ENCODE measurements around the gene NSUN4. TPM values are rescaled to one million over a fixed set of nuclear protein-coding genes. Genes with fewer than 3 reads are reported as not detected.

Gene NSUN4
- total and polyA plus RNA-seq, 2 donors (not counting 1 experiment from before 2014, with no cell fraction given): 21.3 to 33.7 TPM

GRCh38 chr1:46344481-46344880, 3.9 kb downstream of the NSUN4 start:
- Histone ChIP-seq H4K20me1 (ENCODE audit: control insufficient read depth, insufficient read depth, low read length, poor library complexity, severe bottlenecking) (no peaks in the 10 kb centered on the region), H3K4me1 (ENCODE audit: control insufficient read depth in 2 of 2, insufficient read depth in 2 of 2, low read length in 2 of 2) (peaks cover 8 to 21% of the 10 kb centered on the region in 2 donors), H3K9me3 (ENCODE audit: control extremely low read depth in 1 of 3, control insufficient read depth in 2 of 3, insufficient read depth in 1 of 3, low read length in 2 of 3) (peaks cover 0 to 1% (median 0%) of the 10 kb centered on the region in 3 donors), H3K4me2 (replicated peaks; ENCODE audit: low read depth, low read length, poor library complexity, severe bottlenecking) (no peak overlapping the region), H3K9ac (ENCODE audit: low read length) (no peak overlapping the region), H3K4me3 (ENCODE audit: control extremely low read depth in 1 of 5, extremely low read depth in 1 of 5, insufficient read depth in 1 of 5, low read depth in 2 of 5, low read length in 4 of 5) (no peak overlapping the region), H3K36me3 (replicated peaks in 1 of 2; ENCODE audit: control extremely low read depth in 1 of 2, control insufficient read depth in 1 of 2, extremely low read depth in 1 of 2, insufficient read depth in 2 of 2, low read length in 1 of 2) (peaks cover 3 to 54% of the 10 kb centered on the region in 2 experiments), H3K79me2 (ENCODE audit: control insufficient read depth, insufficient read depth, low read length) (peaks cover 1% of the 10 kb centered on the region), H2AFZ (ENCODE audit: insufficient read depth, low read depth, low read length, poor library complexity, severe bottlenecking) (no peak overlapping the region), H3K27me3 (replicated peaks in 1 of 4; ENCODE audit: control extremely low read depth in 1 of 4, control insufficient read depth in 3 of 4, insufficient read depth in 4 of 4, low read length in 3 of 4) (no peaks in the 10 kb centered on the region), H3K27ac (ENCODE audit: low read length in 2 of 2) (no peak overlapping the region)
- CTCF ChIA-PET: interaction anchor here (0.6 to 2.2 kb wide), 5 partner anchors 11 to 120 kb away, joined by 3 to 7 read pairs (median 4); no protein-coding TSS in a partner anchor
- no peak for ATAC-seq (ENCODE audit: low read depth)
- Mint-ChIP-seq H3K9me3 (ENCODE audit: insufficient read depth) (no peaks in the 10 kb centered on the region), H3K27ac (no peak overlapping the region), H3K4me1 (peaks cover 36% of the 10 kb centered on the region), H3K27me3 (no peaks in the 10 kb centered on the region), H3K4me3 (no peak overlapping the region)
- DNase-seq: no peak
- WGBS (ENCODE audit: insufficient coverage): 92% methylated on average over 3 of the region's 3 CpGs
- no peak for TF ChIP-seq EZH2 (IDR thresholded peaks at IDR 0.05; ENCODE audit: borderline replicate concordance, insufficient read depth, low read depth, low read length, poor library complexity, severe bottlenecking)
- POLR2A ChIA-PET: no interaction called here
- intact Hi-C loops (cut with micrococcal nuclease): no loop called here

- no peak overlapping the region for H3K27ac ChIP-seq (ENCODE audit: low read length in 2 of 2)
- CTCF ChIA-PET: interaction anchor here (0.9 to 5.9 kb wide), 5 partner anchors 11 to 121 kb away, joined by 4 to 77 read pairs (median 7); partner anchors contain the start of genes LRRC41, RAD54L and UQCRH
- H3K4me3 ChIP-seq (ENCODE audit: control extremely low read depth in 1 of 5, extremely low read depth in 1 of 5, insufficient read depth in 1 of 5, low read depth in 2 of 5, low read length in 4 of 5): no peak overlapping the region
- no peaks in the 10 kb centered on the region for H4K20me1 ChIP-seq (ENCODE audit: control insufficient read depth, insufficient read depth, low read length, poor library complexity, severe bottlenecking)
- TF ChIP-seq EZH2 (IDR thresholded peaks at IDR 0.05; ENCODE audit: borderline replicate concordance, insufficient read depth, low read depth, low read length, poor library complexity, severe bottlenecking): no peak
- no peak for TF ChIP-seq CTCF (IDR thresholded peaks at IDR 0.05)
- Mint-ChIP-seq H3K27me3 (no peaks in the 10 kb centered on the region), H3K4me3 (no peak overlapping the region), H3K4me1 (peaks cover 32% of the 10 kb centered on the region), H3K9me3 (ENCODE audit: insufficient read depth) (no peaks in the 10 kb centered on the region), H3K27ac (no peak overlapping the region)
- no peaks in the 10 kb centered on the region for H3K9me3 ChIP-seq (ENCODE audit: control extremely low read depth in 1 of 3, control insufficient read depth in 2 of 3, insufficient read depth in 1 of 3, low read length in 2 of 3)
- H3K79me2 ChIP-seq (ENCODE audit: control insufficient read depth, insufficient read depth, low read length): peaks cover 9% of the 10 kb centered on the region
- POLR2A ChIA-PET: interaction anchor here (0.7 kb wide), 1 partner anchor 14 kb away, joined by 4 read pairs; no protein-coding TSS in a partner anchor
- peaks cover 5 to 61% of the 10 kb centered on the region in 2 experiments for H3K36me3 ChIP-seq (replicated peaks in 1 of 2; ENCODE audit: control extremely low read depth in 1 of 2, control insufficient read depth in 1 of 2, extremely low read depth in 1 of 2, insufficient read depth in 2 of 2, low read length in 1 of 2)
- DNase-seq (no peak), ATAC-seq (ENCODE audit: low read depth) (no peak)
- H3K4me1 ChIP-seq (ENCODE audit: control insufficient read depth in 2 of 2, insufficient read depth in 2 of 2, low read length in 2 of 2): peaks cover 5 to 13% of the 10 kb centered on the region in 2 donors
- H3K4me2 ChIP-seq (replicated peaks; ENCODE audit: low read depth, low read length, poor library complexity, severe bottlenecking): no peak overlapping the region
- no peak overlapping the region for H3K9ac ChIP-seq (ENCODE audit: low read length)
- H3K27me3 ChIP-seq (replicated peaks in 1 of 4; ENCODE audit: control extremely low read depth in 1 of 4, control insufficient read depth in 3 of 4, insufficient read depth in 4 of 4, low read length in 3 of 4): no peaks in the 10 kb centered on the region
- intact Hi-C loops (cut with micrococcal nuclease): loop anchor here (5.0 kb wide), 1 partner anchor 168 kb away; the partner anchor contains the start of genes P3R3URF and TSPAN1
- no peak overlapping the region for H2AFZ ChIP-seq (ENCODE audit: insufficient read depth, low read depth, low read length, poor library complexity, severe bottlenecking)
Measured at GRCh38 chr1:46345281-46345680, 4.7 kb downstream of the NSUN4 start.

Measured in B cell (primary cell).